ENCODE measurements around the gene FLYWCH2. TPM values are rescaled to one million over a fixed set of nuclear protein-coding genes. Genes with fewer than 3 reads are reported as not detected.
A peak's percentile ranks its signal among the peaks of the same experiment; 100 is the strongest.
"Not testable (repeated sequence)": the region's sequence is repeated elsewhere in the genome, so short reads cannot be mapped to it uniquely, and the experiment has no call there.

The FLYWCH2 gene
- total RNA-seq, 4 donors from 2014 or later, result 18.9 to 47.9 (median 39.5) TPM

- peaks cover 0 to 30% (median 14%) of the 10 kb centered on the region in 3 donors for H3K4me1 ChIP-seq
- peak overlapping the region in 2 of 4 donors; percentile 26 to 56 for H3K27ac ChIP-seq
- no peak for DNase-seq
- H3K4me3 ChIP-seq, result peak overlapping the region in 1 of 4 donors; percentile 44
- WGBS, 2 donors, result 62 to 72% methylated on average over 5 of the region's 5 CpGs
- peaks cover 5 to 46% (median 23%) of the 10 kb centered on the region in 3 donors for H3K36me3 ChIP-seq
- intact Hi-C loops (cut with DNase I), result no loop called here
- no peaks in the 10 kb centered on the region for H3K27me3 ChIP-seq
- no peak for TF ChIP-seq CTCF (IDR thresholded peaks at IDR 0.05)
- TF ChIP-seq POLR2A (IDR thresholded peaks at IDR 0.05), result no peak
- no peaks in the 10 kb centered on the region for H3K9me3 ChIP-seq
These were observed 43.6 kb downstream of the FLYWCH2 start for GRCh38 chr16:2926650-2926999.

DNA sequence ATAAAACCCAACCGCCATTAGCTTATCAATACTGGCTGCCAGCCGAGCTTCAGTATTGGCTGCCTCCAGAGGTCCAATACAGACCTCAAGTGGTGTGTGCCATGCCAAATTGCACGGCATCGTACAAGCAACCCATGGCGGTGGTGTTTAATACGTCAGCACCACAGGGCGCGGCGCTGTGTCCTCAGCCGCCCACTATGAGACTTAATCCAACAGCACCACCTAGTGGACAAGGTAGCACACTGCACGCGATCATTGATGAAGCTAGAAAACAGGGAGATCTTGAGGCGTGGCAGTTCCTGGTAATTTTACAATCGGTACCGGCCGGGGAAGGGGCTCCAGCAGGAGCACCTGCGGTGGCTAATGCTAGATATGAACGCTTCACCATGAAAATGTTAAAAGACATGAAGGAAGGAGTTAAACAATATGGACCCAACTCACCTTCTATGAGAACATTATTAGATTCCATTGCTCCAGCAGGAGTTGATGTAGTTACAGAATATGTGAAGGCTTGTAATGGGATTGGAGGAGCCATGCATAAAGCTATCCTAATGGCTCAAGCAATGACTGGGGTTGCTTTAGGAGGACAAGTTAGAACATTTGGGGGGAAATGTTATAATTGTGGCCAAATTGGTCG, 44.1 kb downstream of the FLYWCH2 start:
- peak; percentile 36 for DNase-seq
- no peaks in the 10 kb centered on the region for H3K9me3 ChIP-seq
- intact Hi-C loops (cut with DNase I), result no loop called here
- peaks cover 0 to 30% (median 14%) of the 10 kb centered on the region in 3 donors for H3K4me1 ChIP-seq
- 6 to 7% methylated on average over 18 to 19 of the region's 19 CpGs for WGBS, 2 donors
- H3K36me3 ChIP-seq, result peaks cover 5 to 42% (median 23%) of the 10 kb centered on the region in 3 donors
- H3K4me3 ChIP-seq, result peak overlapping the region in 1 of 4 donors; percentile 44
- H3K27me3 ChIP-seq, result no peaks in the 10 kb centered on the region
- H3K27ac ChIP-seq, result peak overlapping the region in 2 of 4 donors; percentile 26 to 56
- TF ChIP-seq POLR2A (IDR thresholded peaks at IDR 0.05), result no peak
- peak; percentile 95 to 99 (median 98) for TF ChIP-seq CTCF (IDR thresholded peaks at IDR 0.05)

GRCh38 chr16:2928151-2928550, 45.1 kb downstream of the FLYWCH2 start:
- H3K9me3 ChIP-seq; H3K27ac ChIP-seq; H3K27me3 ChIP-seq; DNase-seq; intact Hi-C loops (cut with DNase I); H3K4me3 ChIP-seq: not testable (repeated sequence)
- 77 to 88% methylated on average over 3 to 4 of the region's 4 CpGs for WGBS, 2 donors
- Histone ChIP-seq H3K4me1 (peaks cover 0 to 30% (median 14%) of the 10 kb centered on the region in 3 donors), H3K36me3 (peaks cover 6 to 41% (median 25%) of the 10 kb centered on the region in 3 donors)

DNA sequence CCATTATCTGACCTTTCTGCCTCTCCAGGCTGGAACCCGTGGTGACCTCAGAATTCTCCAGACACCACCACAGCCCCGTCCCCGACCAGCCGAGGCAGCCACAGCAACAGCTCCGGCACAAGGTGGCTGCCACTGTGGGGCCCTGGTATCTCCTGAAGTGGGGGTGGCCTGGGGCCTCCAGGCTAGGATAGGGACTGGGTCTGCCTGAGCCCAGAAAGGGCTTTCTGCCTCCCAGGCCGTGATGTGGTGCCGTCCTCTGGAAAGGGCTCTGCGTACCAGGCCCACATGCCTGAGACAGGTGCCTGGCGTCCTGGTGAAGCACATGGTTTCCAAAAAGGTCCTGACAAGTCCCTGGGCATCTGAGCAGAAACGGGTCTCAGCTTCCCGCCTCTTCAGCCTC, 45.8 kb downstream of the FLYWCH2 start:
- no peak for TF ChIP-seq POLR2A (IDR thresholded peaks at IDR 0.05)
- TF ChIP-seq CTCF (IDR thresholded peaks at IDR 0.05), result no peak
- intact Hi-C loops (cut with DNase I), result no loop called here
- Histone ChIP-seq H3K27me3 (no peaks in the 10 kb centered on the region), H3K4me3 (no peak overlapping the region), H3K36me3 (peaks cover 12 to 43% (median 31%) of the 10 kb centered on the region in 3 donors), H3K4me1 (peaks cover 0 to 30% (median 14%) of the 10 kb centered on the region in 3 donors), H3K27ac (no peak overlapping the region), H3K9me3 (no peaks in the 10 kb centered on the region)
- DNase-seq, result no peak
- WGBS, 2 donors, result 60 to 81% methylated on average over 2 to 4 of the region's 11 CpGs

DNA sequence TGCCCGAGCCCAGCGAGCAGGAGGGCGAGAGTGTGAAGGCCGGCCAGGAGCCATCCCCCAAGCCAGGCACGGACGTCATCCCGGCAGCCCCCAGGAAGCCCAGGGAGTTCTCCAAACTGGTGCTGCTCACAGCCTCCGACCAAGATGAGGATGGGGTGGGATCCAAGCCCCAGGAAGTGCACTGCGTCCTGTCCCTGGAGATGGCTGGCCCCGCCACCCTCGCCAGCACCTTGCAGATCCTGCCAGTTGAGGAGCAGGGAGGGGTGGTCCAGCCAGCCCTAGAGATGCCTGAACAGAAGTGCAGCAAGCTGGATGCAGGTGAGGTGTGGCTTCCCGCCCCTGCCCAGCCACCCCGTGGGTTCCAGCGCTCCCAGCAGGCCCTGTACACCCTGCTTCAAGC, 46.7 kb downstream of the FLYWCH2 start:
- no peak for TF ChIP-seq CTCF (IDR thresholded peaks at IDR 0.05)
- TF ChIP-seq POLR2A (IDR thresholded peaks at IDR 0.05), result no peak
- Histone ChIP-seq H3K36me3 (peaks cover 17 to 52% (median 35%) of the 10 kb centered on the region in 3 donors), H3K4me1 (peaks cover 0 to 23% (median 10%) of the 10 kb centered on the region in 3 donors), H3K27ac (no peak overlapping the region), H3K9me3 (no peaks in the 10 kb centered on the region), H3K4me3 (no peak overlapping the region), H3K27me3 (no peaks in the 10 kb centered on the region)
- DNase-seq, result no peak
- WGBS, 2 donors, result no CpG with 5 or more reads among the region's 14 CpGs
- intact Hi-C loops (cut with DNase I), result no loop called here
